HG02588 (cell line): ENCODE measurements around the gene PIGQ.

Experiments
- ATAC-seq: cut with Tn5 transposase; IDR thresholded peaks from one replicate; pipeline ENCODE4 v1.9.1; 2021; ENCODE audit warnings: mild to moderate bottlenecking, moderate library complexity; ENCODE audit not compliant: unreplicated experiment

Gene PIGQ

DNA sequence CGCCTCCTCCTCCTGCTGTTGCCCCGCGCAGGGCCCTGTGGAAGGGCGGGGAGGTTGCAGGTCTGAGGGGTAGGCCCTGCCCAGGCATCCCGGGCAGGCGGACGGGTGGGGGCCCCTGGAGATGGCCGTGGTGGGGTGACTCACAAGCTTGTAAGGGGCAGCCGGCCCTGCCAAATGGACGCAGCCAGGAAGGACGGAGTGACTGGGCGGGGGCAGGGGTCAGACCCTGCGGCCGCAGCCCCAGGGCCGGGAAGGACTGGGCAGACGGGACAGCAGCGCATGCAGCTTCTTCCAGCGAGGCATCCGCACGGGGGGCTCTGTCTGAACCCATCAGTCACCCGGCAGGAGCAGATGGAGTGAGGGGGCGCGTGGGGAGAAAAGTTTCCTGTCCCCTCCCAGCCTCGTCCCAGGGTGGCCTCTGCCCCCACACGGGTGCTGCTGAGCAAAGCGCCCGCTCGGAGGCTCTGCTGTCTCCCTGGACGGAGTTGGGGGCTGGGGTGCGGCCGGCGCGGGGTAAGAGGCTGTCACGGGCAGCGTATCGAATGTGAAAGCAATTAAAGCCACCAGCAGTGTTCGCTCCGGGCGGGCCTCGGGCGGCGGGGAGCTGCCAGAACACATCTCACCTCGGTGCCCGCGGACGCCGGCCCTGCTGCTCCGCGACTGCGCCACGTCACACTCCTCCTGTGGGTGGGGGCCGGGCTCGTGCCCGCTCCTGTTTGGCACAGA lies 15.0 kb upstream of the PIGQ start:
- no peak for ATAC-seq

DNA sequence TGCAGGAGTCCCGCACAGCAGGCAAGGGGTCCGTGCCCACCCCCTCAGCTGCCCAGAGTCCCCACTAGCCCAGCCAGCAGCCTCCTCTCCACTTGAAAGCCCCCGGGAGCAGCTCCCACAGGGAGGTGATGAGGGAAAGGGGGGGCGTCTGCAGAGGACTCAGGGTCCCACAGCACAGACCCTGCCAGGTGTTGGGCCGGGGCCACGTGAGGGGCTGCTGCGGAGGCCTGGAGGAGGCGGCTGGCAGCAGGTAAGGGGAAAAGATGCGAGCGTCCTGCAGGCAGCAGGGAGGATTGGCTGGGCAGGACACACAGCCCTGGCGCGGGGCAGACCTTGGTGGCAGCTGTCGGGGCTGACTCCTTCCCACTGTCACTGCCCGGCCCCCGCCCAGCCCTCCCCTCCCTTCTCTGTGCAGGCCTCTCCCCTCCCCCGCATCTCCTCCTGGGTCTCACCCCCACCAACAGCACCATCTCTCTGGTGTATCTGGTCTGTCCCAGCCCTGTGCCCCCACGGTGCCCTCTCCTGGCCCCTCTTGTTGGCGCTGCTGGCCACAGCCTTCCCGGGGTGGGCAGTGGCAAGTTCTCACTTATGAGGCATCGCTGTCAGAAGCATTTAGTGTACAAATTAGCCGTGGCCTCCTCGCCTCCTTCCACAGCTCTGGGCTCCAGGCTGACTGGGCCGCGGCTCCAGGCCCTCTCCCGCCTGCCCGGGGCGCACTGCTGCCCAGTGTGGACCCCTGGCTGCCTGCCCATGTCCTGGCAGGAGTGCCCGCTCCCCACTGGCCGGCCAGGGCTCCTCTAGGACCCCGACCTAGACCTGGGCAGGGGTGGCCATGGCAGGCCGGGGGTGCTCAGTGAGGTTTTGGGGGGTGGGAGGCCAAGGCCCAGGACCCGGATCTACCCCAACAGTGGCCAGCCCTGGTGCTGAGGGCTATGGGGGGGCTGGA lies 14.0 kb upstream of the PIGQ start:
- ATAC-seq = no peak

DNA sequence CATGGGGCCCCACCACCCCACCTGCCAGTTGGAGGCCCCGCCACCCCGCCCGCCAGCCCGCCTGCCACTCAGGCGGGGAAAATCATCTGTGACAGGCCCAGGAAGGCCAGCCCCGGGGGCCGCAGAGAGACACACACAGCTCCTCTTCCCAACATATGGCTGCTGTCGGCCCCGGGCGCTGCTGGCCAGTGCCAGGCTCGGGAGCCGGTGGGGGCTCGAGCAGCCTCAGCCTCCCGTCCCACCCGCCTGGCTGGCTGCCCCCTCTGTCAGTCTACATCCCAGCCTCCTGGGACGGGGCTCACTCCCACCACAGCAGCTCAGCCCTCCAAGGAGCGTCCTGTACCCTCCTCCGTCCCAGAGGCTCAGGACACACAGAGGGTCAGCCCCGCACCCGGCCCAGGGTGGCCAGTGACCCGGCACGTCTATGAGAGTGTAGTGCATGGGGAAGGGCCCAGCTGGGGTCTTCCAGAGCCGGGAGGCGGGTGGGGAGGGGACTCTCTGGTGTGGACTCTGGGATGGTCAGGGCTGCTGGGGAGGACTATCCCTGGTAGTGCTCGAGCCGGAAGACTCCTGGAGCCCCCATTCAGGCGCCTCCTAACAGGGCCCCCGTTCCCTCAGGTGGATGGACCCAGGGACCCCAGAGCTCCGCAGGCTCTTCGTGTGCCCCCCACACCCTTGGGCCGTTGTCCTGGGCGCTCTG lies 13.1 kb upstream of the PIGQ start:
- ATAC-seq = no peak

DNA sequence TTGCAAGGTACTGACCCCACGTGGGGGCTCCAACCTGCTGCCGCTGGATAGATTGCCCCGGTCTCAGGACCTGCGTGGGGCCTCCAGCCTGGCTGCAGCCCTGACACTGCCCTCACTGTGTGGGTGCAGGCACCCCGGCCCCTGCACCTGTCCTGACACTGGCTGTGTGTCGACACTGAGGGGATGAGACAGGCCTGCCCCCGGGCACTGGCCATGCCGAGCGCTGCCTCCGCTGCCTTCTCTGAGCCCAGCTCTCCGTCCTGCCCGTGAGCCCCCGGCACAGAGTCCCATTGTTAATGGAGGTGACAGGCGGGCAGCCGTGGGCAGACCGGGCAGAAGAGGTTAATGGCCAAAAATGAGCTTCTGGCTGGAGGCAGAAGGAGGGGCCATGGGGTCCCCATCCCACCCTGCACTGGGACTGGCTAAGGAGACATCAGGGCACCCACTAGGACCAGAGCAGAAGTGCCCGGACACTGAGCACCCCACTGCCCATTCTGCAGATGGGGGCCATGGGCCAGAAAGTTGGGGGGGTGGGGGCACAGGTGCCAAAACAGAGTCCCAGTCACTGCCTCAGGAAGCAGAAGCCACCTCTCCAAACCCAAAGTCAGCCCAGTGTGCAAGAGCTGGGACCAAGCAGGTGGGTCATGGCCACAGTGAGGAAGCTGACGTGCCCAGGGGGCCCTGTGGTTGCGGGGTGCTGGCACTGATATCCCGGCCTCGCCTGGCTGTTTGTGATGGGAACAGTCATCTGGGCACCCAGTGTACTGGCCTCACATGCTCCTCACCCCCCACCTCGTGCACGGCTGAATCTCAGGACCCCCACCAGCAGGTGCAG lies 12.1 kb upstream of the PIGQ start:
- no peak for ATAC-seq

DNA sequence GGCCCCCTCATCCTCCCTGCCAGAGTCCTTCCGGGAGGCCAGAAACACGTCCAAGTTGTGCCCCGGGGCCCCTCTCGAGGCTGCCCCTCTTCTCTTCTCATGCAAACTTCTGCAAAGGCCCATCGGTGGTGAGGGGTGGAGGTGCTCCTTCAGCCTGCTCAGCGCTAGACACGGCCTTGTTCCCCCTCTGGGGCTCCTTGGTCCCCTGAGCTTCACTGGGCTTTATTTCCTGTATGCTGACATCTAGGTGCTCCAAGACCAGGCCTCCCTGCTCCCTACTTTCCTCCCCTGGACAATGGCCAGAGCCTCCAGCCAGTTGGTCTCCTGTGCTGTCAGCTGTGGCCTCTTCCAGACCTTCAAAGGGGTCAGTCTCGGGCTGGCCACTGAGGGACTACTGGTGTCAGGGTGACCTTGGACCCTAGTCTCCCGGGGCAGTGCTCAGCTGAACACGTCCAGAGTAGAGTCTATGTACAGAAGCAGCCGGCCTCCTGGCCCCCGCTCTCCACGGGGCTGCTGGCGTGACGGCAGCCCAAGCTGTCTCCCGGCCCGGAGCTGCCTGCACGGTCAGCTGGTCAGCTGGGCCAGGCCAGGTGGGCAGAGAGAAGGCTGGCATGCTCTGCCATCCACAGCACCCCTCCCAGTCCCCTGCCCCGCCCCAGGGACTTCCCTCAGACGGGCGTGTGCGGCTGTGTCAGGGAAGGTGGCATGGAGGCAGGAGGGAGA lies 11.3 kb upstream of the PIGQ start:
- no peak for ATAC-seq

DNA sequence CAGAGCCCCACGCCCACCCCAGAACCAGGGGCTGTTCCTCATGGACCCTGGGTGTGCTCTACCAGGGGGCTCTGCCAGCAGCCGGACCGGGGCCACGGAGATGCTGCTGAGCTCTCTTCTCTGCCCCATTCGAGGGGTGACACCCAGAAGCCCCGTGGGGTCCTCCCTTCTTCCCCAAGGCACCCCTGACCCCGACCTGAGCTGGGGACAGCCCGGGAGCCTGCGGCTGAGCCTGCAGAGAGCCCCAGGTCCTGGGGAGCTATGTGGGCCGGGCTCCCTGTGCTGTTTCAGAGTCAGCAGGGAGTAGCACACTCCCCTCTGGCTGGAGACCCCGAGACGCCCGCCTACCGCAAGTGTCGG lies 10.8 kb upstream of the PIGQ start:
- no peak for ATAC-seq

DNA sequence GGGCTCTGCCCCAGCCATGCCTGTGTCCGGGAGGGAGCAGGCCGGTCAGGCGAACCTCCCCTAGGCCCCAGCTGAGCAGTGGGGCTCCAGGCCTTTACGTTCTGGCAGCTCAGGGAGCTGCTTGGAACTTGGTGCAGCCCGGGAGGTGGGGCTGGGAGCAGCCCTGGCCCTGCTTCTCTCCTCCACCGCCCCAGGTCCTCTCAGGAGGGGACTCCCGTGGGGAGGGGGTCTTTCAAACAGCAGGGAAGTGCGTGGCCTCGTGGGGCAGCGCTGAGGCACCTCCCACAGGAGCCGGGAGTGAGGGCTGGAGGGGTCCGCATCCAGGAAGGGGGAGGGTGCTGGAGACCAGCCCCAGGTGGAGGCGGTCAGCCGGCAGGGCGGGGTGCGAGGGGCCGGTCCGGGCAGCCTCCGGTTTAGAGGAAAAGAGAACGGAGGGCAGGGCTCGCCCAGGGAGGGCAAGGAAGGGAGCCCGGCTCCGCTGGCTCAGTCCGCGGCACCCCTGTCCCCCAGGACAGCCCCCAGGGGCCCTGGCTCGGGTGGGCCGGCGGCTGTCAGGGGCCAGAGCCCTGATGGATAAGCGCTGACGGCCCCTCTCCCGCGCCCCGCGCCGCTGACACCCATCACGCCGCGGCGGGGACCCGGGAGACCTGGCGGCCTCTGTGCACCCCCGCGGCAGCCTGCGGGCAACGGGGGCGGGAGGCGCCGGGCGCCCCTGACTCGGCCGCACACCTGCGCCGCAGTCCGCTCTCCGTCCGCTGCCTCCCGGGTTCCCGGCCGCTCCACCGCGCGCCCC lies 10.2 kb upstream of the PIGQ start:
- ATAC-seq = no peak

DNA sequence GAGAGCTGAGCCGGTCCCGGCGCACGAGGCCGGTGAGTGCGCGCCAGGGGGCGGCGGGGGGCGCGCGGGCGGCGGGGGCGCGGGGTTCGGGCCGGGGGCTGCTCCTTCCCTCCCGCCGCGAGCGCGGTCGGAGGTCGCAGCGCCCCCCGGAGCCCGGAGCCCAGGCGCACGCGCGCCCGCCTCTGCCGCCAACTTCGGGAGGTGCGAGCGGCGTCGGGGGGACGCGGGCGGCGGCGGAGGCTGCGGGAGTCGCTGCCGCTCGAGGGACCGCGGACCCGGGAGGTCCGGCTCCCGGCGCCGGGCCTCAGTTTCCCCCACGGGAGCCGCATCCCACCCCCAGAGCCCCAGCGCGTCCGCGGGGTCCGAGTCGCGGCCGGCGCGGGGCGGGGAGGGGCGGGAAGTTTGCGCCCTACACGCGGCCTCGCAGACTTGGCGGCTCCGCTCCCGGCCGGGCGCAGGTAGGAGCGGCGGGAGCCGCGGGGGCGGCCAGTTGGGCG lies 9.5 kb upstream of the PIGQ start, which contains the start of gene PRR35:
PRR35 (plus strand) TSS at position 191 of the 497 bp plus-strand sequence. CDS start 2,901 bp downstream, outside the sequence.
- no peak for ATAC-seq

DNA sequence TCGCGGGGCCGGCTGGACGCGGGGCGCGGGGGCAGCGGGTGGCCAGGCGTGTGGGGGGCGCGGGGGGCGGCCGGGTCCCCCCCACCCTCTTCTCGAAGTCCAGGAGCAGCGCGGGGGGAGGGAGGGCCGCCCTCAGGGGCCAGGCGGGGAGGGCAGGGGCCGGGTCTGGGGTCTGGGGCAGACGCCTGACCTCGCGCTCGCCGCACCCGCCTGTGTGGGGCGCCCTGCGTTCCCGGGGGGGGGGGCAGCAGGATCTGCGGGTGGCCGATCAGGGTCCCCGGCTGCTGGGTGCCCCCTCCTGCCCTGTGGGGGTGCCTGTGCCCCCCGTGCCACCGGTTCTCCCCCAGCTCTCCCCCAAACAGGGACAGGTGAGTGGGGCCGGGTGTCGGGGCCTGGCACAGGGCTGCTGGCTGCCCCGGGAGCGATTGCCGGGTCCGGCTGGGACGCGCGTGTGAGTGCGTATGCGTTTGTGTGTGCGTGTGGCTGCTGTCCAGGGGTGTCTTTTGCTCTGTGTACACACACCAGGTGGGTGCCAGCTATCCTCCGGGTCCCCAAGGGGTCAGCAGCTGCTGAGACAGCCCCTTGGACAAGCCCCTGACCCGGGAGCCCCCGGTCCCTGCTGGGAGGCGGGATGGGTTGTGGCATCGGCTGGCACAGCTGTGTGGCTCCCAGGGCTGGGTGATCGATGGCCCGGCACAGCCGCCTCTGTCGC lies 8.9 kb upstream of the PIGQ start:
- no peak for ATAC-seq

DNA sequence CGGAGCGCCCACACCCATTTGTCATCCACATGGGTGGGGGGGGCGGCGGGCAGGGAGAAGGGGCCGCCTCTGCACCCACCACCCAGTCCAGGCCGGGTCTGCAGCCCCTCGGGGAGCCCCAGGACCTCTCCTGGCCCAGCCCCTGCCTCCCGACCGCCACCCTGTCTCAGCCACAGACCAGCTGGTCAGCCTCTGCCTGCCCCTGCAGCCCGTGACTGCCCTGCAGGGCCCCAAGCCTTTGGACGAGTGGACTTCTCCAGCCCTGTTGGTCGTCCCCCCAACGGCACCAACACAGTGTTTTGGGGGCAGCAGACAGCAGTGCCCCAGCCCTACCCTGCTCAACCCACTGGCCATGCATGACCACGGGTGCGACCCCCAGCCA lies 8.4 kb upstream of the PIGQ start:
- no peak for ATAC-seq

DNA sequence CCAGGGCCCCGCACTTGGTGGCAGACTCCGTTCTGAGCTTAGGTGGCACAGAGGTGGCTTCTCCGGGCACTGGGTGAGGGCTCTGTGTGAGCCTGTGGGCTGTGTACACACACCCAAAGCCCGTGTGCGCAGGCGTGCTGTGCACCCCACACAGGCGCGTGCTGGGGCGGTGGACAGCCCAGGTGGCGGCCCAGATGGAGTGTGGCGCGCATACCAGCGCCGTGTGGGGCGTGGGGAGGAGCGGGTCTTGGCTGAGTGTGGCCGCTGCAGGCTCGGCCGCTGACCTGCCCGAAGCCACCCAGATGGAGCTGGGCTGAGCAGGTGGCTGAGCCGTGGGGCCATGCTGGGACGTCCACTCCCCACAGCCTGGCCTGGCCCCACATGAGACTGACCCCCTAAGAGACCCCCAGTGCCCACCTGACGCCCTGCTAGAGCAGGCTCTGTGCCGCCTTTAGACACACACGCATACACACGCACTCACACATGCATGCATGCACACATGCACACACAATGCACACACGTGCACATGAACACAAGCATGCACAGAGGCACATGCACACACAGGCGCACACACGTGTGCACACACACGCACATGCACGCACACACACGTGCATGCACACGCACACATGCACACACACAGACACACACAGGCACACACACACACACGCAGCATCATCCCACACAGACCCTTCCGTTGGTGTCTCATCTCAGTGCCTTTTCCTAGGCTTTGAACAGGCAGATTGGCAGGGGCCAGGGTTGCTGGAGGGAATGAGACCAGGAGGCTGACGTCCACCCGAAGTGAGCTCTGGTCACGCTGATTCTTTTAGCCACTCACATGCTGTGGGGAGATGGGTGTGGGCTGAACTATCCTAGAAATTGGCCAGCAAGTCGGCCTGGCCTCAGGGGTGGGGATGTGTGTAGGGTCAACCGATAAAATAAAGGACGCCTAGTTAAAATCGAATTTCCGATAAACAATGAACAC lies 7.5 kb upstream of the PIGQ start:
- ATAC-seq = no peak

DNA sequence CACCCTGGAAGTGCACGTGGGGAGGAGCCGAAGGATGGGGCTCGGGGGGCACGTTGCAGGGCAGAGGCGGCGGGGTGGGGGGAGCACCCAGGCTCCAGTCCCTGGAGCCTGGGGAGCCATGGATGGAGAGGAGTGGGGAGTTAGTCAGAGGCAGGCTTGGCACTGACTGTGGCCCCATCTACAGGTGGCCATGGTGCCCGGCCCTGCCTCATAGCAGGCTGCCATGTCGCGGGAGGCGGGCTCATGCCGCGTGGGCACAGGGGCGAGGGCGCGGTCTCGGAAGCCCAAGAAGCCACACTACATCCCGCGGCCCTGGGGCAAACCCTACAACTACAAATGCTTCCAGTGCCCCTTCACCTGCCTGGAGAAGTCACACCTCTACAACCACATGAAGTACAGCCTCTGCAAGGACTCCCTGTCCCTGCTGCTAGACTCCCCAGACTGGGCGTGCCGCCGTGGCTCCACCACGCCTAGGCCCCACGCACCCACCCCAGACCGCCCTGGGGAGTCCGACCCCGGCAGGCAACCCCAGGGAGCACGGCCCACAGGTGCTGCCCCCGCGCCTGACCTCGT lies 6.6 kb upstream of the PIGQ start:
- no peak for ATAC-seq

DNA sequence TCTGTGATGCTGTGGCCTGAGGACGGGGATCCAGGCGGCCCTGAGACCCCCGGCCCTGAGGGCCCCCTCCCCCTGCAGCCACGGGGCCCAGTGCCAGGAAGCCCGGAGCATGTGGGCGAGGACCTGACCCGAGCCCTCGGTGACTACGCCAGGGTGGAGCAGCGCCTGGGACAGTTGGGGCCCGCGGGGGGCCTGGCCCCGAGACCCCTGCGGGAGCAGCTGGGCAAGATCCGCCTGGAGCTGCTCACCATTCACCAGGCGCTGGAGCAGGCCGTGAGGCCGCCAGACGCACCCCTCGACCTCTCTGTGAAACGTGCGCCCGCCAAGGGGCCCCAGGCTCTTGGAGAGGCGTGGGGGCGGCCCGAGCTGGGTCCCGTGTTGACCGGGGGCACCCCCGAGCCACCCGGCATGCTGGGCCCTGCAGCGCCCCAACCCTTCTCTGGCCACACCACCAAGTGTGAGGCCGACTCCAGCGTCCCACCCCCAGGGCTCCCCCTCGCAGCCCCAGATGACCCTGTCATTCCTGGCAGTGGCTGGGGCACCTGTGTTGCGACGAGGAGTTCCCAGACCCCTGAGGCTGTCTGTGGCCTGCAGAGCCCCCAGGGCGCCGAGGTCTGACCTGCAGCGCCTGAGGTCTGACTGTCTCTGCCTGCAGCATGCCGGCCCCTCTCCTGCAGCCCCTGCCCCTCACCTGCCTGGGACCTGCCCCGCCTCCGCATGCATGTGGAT lies 4.9 kb upstream of the PIGQ start:
- no peak for ATAC-seq

DNA sequence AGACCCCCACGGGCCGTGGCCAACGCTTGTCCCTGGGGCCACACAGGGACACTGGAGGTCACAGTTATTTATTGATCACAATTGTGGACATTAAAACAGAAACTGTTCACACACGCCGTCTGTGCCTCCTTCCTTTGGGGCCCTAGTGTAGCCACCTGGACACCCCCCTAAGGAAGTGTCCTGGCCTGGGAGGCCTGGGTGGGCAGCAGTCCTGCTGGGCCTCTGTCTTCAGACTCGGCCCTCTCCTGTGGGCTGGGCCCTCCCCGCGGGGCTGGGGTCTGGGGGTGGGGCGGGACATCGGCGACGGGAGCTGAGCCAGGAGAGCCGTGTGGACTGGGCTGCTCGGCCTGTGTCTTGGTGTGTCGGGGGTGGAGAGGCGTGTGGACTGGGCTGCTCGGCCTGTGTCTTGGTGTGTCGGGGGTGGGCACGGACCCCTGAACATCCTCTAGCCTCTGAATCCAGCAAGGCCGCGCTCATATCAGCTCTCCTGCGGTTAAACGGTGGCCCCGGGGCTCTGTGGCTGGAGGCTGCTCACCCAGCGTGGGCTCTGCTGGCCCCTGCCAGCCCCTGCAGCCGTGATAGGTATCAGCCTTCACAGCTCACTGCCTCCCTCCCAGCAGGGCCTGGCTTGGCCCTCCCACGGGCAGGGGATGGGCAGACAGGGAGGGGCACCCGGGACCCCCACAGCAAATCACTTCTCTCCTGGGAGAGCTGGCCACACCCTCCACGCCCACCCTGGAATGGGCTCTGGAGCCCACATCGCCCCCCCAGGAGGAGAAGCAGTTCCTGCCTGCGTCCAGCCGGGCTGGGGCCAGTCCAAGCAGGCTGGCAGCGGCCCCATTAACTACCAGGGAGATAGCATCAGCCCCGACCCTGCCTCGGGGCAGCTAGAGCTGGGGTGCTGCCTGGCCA lies 4.1 kb upstream of the PIGQ start:
- no peak for ATAC-seq
